HEK293T (cell line): Measurements from ENCODE around the gene CD300A.

ENCODE experiments used
- CTCF ChIA-PET: fragments of 350-600 bp; formaldehyde crosslinking; extraction: SDS; loops from one replicate; lab custom pipeline; 2021; ENCODE audit warnings: antibody characterized with exemption, inconsistent platforms; lab: Yijun Ruan, JAX
- POLR2A ChIA-PET: fragments of 350-600 bp; formaldehyde crosslinking; extraction: SDS; loops from one replicate; lab custom pipeline; 2020; ENCODE audit warnings: antibody characterized with exemption, inconsistent platforms; lab: Yijun Ruan, JAX
- DNase-seq: peaks from one replicate; pipeline ENCODE4 v3.0.0; 2012; ENCODE audit warnings: mixed read lengths; ENCODE audit errors: extremely low spot score
- ARNT ChIP-seq: fragments of 450-650 bp; IDR thresholded peaks from 2 replicates; pipeline ENCODE4 v1.6.1; 2017; ENCODE audit warnings: mild to moderate bottlenecking
- BHLHE40 ChIP-seq: fragments of 450-650 bp; IDR thresholded peaks from 2 replicates; pipeline ENCODE4 v1.6.1; 2016; ENCODE audit warnings: mild to moderate bottlenecking, moderate library complexity, borderline replicate concordance
- CTBP1 ChIP-seq: fragments of 450-650 bp; IDR thresholded peaks from 2 replicates; pipeline ENCODE4 v1.6.1; 2016; ENCODE audit warnings: borderline replicate concordance
- ELF4 ChIP-seq: fragments of 450-650 bp; IDR thresholded peaks from 2 replicates; pipeline ENCODE4 v1.6.1; 2017; ENCODE audit warnings: antibody characterized with exemption
- FOXA1 ChIP-seq: fragments of 450-650 bp; IDR thresholded peaks from 2 replicates; pipeline ENCODE4 v1.6.1; 2016; ENCODE audit warnings: mild to moderate bottlenecking
- FOXK2 ChIP-seq: fragments of 450-650 bp; IDR thresholded peaks from 2 replicates; pipeline ENCODE4 v1.6.1; 2016; ENCODE audit warnings: mild to moderate bottlenecking
- FOXM1 ChIP-seq: fragments of 450-650 bp; IDR thresholded peaks from 2 replicates; pipeline ENCODE4 v1.6.1; 2017; ENCODE audit warnings: mild to moderate bottlenecking, borderline replicate concordance
- HDGF ChIP-seq: fragments of 450-650 bp; IDR thresholded peaks from 2 replicates; pipeline ENCODE4 v1.6.1; 2017; ENCODE audit warnings: antibody characterized with exemption, borderline replicate concordance
- L3MBTL2 ChIP-seq: fragments of 450-650 bp; conservative IDR thresholded peaks from 2 replicates; pipeline ENCODE4 v1.6.1; 2016; ENCODE audit warnings: mild to moderate bottlenecking
- LEF1 ChIP-seq: fragments of 450-650 bp; IDR thresholded peaks from 2 replicates; pipeline ENCODE4 v1.6.1; 2017; ENCODE audit warnings: mild to moderate bottlenecking, borderline replicate concordance
- NFRKB ChIP-seq: fragments of 450-650 bp; IDR thresholded peaks from 2 replicates; pipeline ENCODE4 v1.6.1; 2016; ENCODE audit warnings: mild to moderate bottlenecking, moderate library complexity
- PKNOX1 ChIP-seq: fragments of 450-650 bp; IDR thresholded peaks from 2 replicates; pipeline ENCODE4 v1.6.1; 2016
- SP1 ChIP-seq: fragments of 450-650 bp; IDR thresholded peaks from 2 replicates; pipeline ENCODE4 v1.6.1; 2017
- SUZ12 ChIP-seq: fragments of 450-650 bp; IDR thresholded peaks from 2 replicates; pipeline ENCODE4 v1.6.1; 2016; ENCODE audit warnings: mild to moderate bottlenecking
- TARDBP ChIP-seq: fragments of 450-650 bp; IDR thresholded peaks from 2 replicates; pipeline ENCODE4 v1.6.1; 2016
- ZNF384 ChIP-seq: fragments of 450-650 bp; IDR thresholded peaks from 2 replicates; pipeline ENCODE4 v1.6.1; 2016

Gene CD300A

GRCh38 chr17:74528491-74529199, 62.2 kb downstream of the CD300A start:
- DNase-seq: no peak
- ChIA-PET POLR2A (no interaction called here), CTCF (interaction anchor here (0.9 kb wide), 1 partner anchor 161 kb away, joined by 5 read pairs; no protein-coding TSS in a partner anchor)
- no peak for TF ChIP-seq FOXA1
- TF ChIP-seq SP1: no peak
- TF ChIP-seq FOXK2: no peak
- TF ChIP-seq HDGF: no peak
- TF ChIP-seq CTBP1: no peak
- TF ChIP-seq SUZ12: no peak
- no peak for TF ChIP-seq PKNOX1
- TF ChIP-seq ARNT: no peak
- TF ChIP-seq L3MBTL2: no peak
- TF ChIP-seq FOXM1: no peak
- no peak for TF ChIP-seq ELF4
- TF ChIP-seq NFRKB: no peak
- TF ChIP-seq ZNF384: no peak
- TF ChIP-seq LEF1: no peak
- no peak for TF ChIP-seq BHLHE40
- TF ChIP-seq TARDBP: no peak

DNA sequence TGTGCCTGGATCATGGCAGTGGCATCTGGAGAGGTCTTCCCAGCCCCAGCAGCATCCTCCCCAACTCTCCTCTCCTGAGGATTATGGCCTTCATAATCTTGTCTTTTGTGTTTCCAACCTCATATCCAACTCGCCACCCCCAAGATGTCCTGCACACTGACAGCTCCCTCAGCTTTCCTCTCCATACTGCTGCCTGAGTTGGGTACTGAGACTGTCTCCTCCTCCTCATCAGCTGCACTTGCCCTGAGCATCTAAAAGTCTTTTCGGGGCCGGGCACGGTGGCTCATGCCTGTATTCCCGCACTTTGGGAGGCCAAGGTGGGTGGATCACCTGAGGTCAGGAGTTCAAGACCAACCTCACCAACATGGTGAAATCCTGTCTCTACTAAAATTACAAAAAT, 62.8 kb downstream of the CD300A start:
- TF ChIP-seq PKNOX1 (no peak), FOXA1 (no peak), ELF4 (no peak), SUZ12 (no peak), LEF1 (no peak), TARDBP (no peak), FOXK2 (no peak), FOXM1 (no peak), SP1 (no peak), ZNF384 (no peak), CTBP1 (no peak), HDGF (no peak), NFRKB (no peak)

GRCh38 chr17:74530831-74531150, 64.4 kb downstream of the CD300A start:
- CTCF ChIA-PET: interaction anchor here (1.0 kb wide), 1 partner anchor 163 kb away, joined by 3 read pairs; no protein-coding TSS in a partner anchor
- POLR2A ChIA-PET: no interaction called here
- TF ChIP-seq LEF1 (no peak), PKNOX1 (no peak), SUZ12 (no peak), HDGF (no peak), ARNT (no peak), ELF4 (no peak)
- DNase-seq: no peak

More for the DNA sequence above, 62.8 kb downstream of the CD300A start:
- POLR2A ChIA-PET: no interaction called here
- DNase-seq: no peak
- CTCF ChIA-PET: no interaction called here

- TF ChIP-seq FOXM1 (no peak), CTBP1 (no peak), ARNT (no peak), SUZ12 (no peak)
- no peak for DNase-seq
- ChIA-PET CTCF (no interaction called here), POLR2A (no interaction called here)
These were observed 64.9 kb downstream of the CD300A start, which contains the start of gene CD300LB for GRCh38 chr17:74531231-74531761. CD300LB (minus strand) TSS chr17:74531475; CDS start chr17:74531350, 125 bp downstream.

- TF ChIP-seq NFRKB: no peak
- TF ChIP-seq FOXA1: no peak
- TF ChIP-seq CTBP1: no peak
- no peak for TF ChIP-seq PKNOX1
- TF ChIP-seq ARNT: no peak
- DNase-seq: no peak
- POLR2A ChIA-PET: no interaction called here
- CTCF ChIA-PET: interaction anchor here (1.6 kb wide), 1 partner anchor 164 kb away, joined by 7 read pairs; no protein-coding TSS in a partner anchor
These were observed 65.7 kb downstream of the CD300A start for GRCh38 chr17:74532115-74532514.
